K562 (cell line): Measurements from ENCODE around the gene SMCO4. TPM values are rescaled to one million over a fixed set of nuclear protein-coding genes. Genes with fewer than 3 reads are reported as not detected.

Experiments used
- ATAC-seq: fragments of 200-7000 bp; cut with Tn5 transposase; 3 replicates; pipeline ENCODE4 v1.9.1; 2020; ENCODE audit warnings: moderate library complexity
- BruUV-seq: library from RNA; stranded (reverse); fragments of 400-500 nt; replicated peaks from 2 replicates; lab custom pipeline; 2021; lab: Mats Ljungman, UMichigan
- CTCF ChIA-PET: fragments of 300-600 bp; formaldehyde crosslinking; extraction: SDS; loops from one replicate; lab custom pipeline; 2021; ENCODE audit warnings: low intra/inter-chr PET ratio; lab: Yijun Ruan, JAX
- POLR2A ChIA-PET: fragments of 300-600, 350-650 bp; sonication (Branson Sonifier 250); formaldehyde crosslinking; extraction: SDS; loops from one replicate; lab custom pipeline; 2021; ENCODE audit warnings: antibody characterized with exemption, inconsistent platforms; lab: Yijun Ruan, JAX
- DNase-seq, 4 experiments: peaks; one replicate each; pipeline versions ENCODE4 v3.0.0 to v3.0.0-alpha.2; 2011 to 2018; ENCODE audit warnings: low spot score in 3 of 4, mixed read lengths in 3 of 4; ENCODE audit errors: extremely low read depth in 1 of 4
- FAIRE-seq: peaks from 2 replicates; lab custom pipeline; 2011; peaks lifted over from hg19 to GRCh38; lab: Jason Lieb, UNC
- H2AFZ ChIP-seq: 2 replicates; pipeline ENCODE4 v1.6.0; 2011; ENCODE audit warnings: low read depth, low read length, control low read depth, inconsistent platforms
- H3K27ac ChIP-seq: fragments of 200-600 bp; 3 replicates; pipeline ENCODE4 v1.8.0; 2011; ENCODE audit warnings: low read depth, mild to moderate bottlenecking, control low read depth, inconsistent platforms, low read length, moderate library complexity, mixed read lengths; ENCODE audit errors: extremely low read depth
- H3K27me3 ChIP-seq, 2 experiments: fragments of 300-600 bp in 1 of 2; 2 replicates in 1 of 2; 3 replicates in 1 of 2; pipeline versions ENCODE4 v1.6.0 to v1.8.0; 2011; ENCODE audit warnings: inconsistent platforms in 2 of 2, low read length in 2 of 2, mild to moderate bottlenecking in 1 of 2, mixed read lengths in 1 of 2, moderate library complexity in 1 of 2; ENCODE audit not compliant: control insufficient read depth in 2 of 2, insufficient read depth in 2 of 2
- H3K36me3 ChIP-seq: fragments of 300-600 bp; 3 replicates; pipeline ENCODE4 v1.8.0; 2011; ENCODE audit warnings: mild to moderate bottlenecking, low read length, inconsistent platforms; ENCODE audit not compliant: control insufficient read depth, insufficient read depth
- H3K4me1 ChIP-seq, 2 experiments: fragments of 200-600 bp in 1 of 2; replicated peaks in 1 of 2; 2 replicates in 1 of 2; 3 replicates in 1 of 2; pipeline versions ENCODE4 v1.5.1 to v1.8.0; 2011; ENCODE audit warnings: inconsistent platforms in 2 of 2, low read length in 2 of 2, mild to moderate bottlenecking in 1 of 2, mixed read lengths in 1 of 2, moderate library complexity in 1 of 2; ENCODE audit not compliant: control insufficient read depth in 2 of 2, insufficient read depth in 2 of 2
- H3K4me2 ChIP-seq: 2 replicates; pipeline ENCODE4 v1.6.1; 2011; ENCODE audit warnings: low read length, control low read depth, inconsistent platforms, mixed read lengths; ENCODE audit not compliant: insufficient read depth
- H3K4me3 ChIP-seq: fragments of 200-600 bp; sonication (generic), shearing (Covaris generic); 2 replicates; pipeline ENCODE4 v1.5.1; 2016; ENCODE audit warnings: control low read depth, inconsistent platforms
- H3K79me2 ChIP-seq: fragments of 200-600 bp; 3 replicates; pipeline ENCODE4 v1.8.0; 2011; ENCODE audit warnings: low read length, inconsistent platforms; ENCODE audit not compliant: control insufficient read depth, insufficient read depth
- H3K9ac ChIP-seq, 2 experiments: 2 replicates each; pipeline versions ENCODE4 v1.6.0 to v1.6.1; 2011; ENCODE audit warnings: low read depth in 2 of 2, low read length in 2 of 2, control low read depth in 1 of 2, inconsistent platforms in 1 of 2, mild to moderate bottlenecking in 1 of 2, mixed read lengths in 1 of 2; ENCODE audit not compliant: insufficient read depth in 1 of 2
- H3K9me1 ChIP-seq: one replicate; pipeline ENCODE4 v1.6.0; 2011; ENCODE audit warnings: inconsistent platforms, mild to moderate bottlenecking, low read length, moderate library complexity; ENCODE audit not compliant: control insufficient read depth, insufficient read depth
- H3K9me3 ChIP-seq: replicated peaks from 2 replicates; pipeline ENCODE4 v1.5.1; 2011; ENCODE audit warnings: low read depth, low read length, inconsistent platforms; ENCODE audit not compliant: control insufficient read depth, insufficient read depth
- H4K20me1 ChIP-seq: replicated peaks from 2 replicates; pipeline ENCODE4 v1.6.1; 2011; ENCODE audit warnings: low read length, inconsistent platforms, mixed read lengths; ENCODE audit not compliant: control insufficient read depth, insufficient read depth
- CEBPB ChIP-seq: fragments of 450-650 bp; IDR thresholded peaks from 2 replicates; pipeline ENCODE4 v1.6.1; 2016; ENCODE audit warnings: missing genetic modification characterization, missing compliant biosample characterization
- CEBPG ChIP-seq, 3 experiments: fragments of 200-800 bp in 1 of 3; sonication (Bioruptor generic) in 1 of 3; sonication (generic) in 1 of 3; formaldehyde crosslinking in 1 of 3; IDR thresholded peaks in 2 of 3; conservative IDR thresholded peaks in 1 of 3; 2 replicates each; pipeline versions ENCODE4 v1.6.1 to v1.8.0; 2016 to 2022; ENCODE audit warnings: missing compliant biosample characterization in 2 of 3, missing genetic modification characterization in 2 of 3, mild to moderate bottlenecking in 1 of 3, missing genetic modification reagents in 1 of 3
- IRF9 ChIP-seq: fragments of 450-650 bp; IDR thresholded peaks from 2 replicates; pipeline ENCODE4 v1.6.1; 2016; ENCODE audit warnings: missing biosample characterization, missing genetic modification characterization
- SIX5 ChIP-seq, 2 experiments: IDR thresholded peaks; 2 replicates each; pipeline ENCODE4 v1.6.1; 2011; ENCODE audit warnings: low read length in 2 of 2, borderline replicate concordance in 1 of 2, low read depth in 1 of 2, mild to moderate bottlenecking in 1 of 2, moderate library complexity in 1 of 2; ENCODE audit not compliant: insufficient read depth in 1 of 2
- WGBS: fragments of 100-300 bp; shearing (Covaris generic); methylation state at CpG from one replicate; pipeline ENCODE4 v1.1.6; 2016; ENCODE audit warnings: low coverage, mixed read lengths; ENCODE audit not compliant: insufficient coverage; ENCODE audit errors: missing lambda C conversion rate; 5-methylcytosine and 5-hydroxymethylcytosine counted together
- in situ Hi-C: fragments of 300-500 bp; cut with MboI; formaldehyde crosslinking; loops from 4 replicates; pipeline ENCODE4 v1.15.0; 2018; ENCODE audit warnings: inconsistent platforms, mixed read lengths
- intact Hi-C: fragments of 100-400 bp; cut with micrococcal nuclease; formaldehyde crosslinking; loops from 2 replicates; pipeline ENCODE4 v1.14.2; 2022
- polyA plus RNA-seq, 8 experiments: library from polyadenylated mRNA; depleted of rRNA in 4 of 8; stranded (reverse) in 5 of 8; unstranded in 3 of 8; fragments of >200 nt; fragmentation: Nextera tagmentation in 2 of 8; fragmentation: Illumina TruSeq in 1 of 8; extraction: Ambion mirVana in 2 of 8; extraction: Trizol in 1 of 8; gene quantifications; 2 replicates each; pipeline versions ENCODE4 v1.2.1 to v1.2.3, GENCODE V29; 2011 to 2014; ENCODE audit warnings: inconsistent platforms in 1 of 8, missing spikeins in 1 of 8
- total RNA-seq, 7 experiments: library from RNA; depleted of rRNA in 6 of 7; stranded (reverse); fragments of >200 nt in 6 of 7; fragmentation: Illumina TruSeq in 2 of 7; extraction: Trizol in 2 of 7; gene quantifications; 2 replicates each; pipeline versions ENCODE4 v1.2.1 to v1.2.3, GENCODE V29; 2011 to 2021; ENCODE audit warnings: low replicate concordance in 1 of 7
- TF ChIP-seq, protein P1 (sequence below): fragments of 250-450 bp; sonication (Bioruptor Pico); IDR thresholded peaks from 2 replicates; pipeline ENCODE4 v1.8.0; 2022; ENCODE audit warnings: inconsistent platforms
- TF ChIP-seq, protein P2 (sequence below): fragments of 450-650 bp; formaldehyde crosslinking; IDR thresholded peaks from 2 replicates; pipeline ENCODE4 v1.4.0; 2022; ENCODE audit warnings: mild to moderate bottlenecking, moderate library complexity

Gene SMCO4
- total and polyA plus RNA-seq, 9 of the 15 experiments (the other 6 are each of a cell fraction or from before 2014, with no cell fraction given): 1.8 to 27.8 (median 15.3) TPM

GRCh38 chr11:93537049-93537448, 6.1 kb downstream of the SMCO4 start:
- DNase-seq (no peak), ATAC-seq (no peak), FAIRE-seq (no peak)
- Histone ChIP-seq H3K9me3 (no peaks in the 10 kb centered on the region), H3K27me3 (no peaks in the 10 kb centered on the region), H3K36me3 (no peaks in the 10 kb centered on the region), H3K9me1 (no peaks in the 10 kb centered on the region), H3K9ac (peak overlapping the region in 1 of 2 experiments; percentile 48; a peak in 1 of 4 replicates), H3K4me1 (peaks cover 1 to 17% of the 10 kb centered on the region in 2 experiments), H3K4me3 (no peak overlapping the region), H2AFZ (no peak overlapping the region), H3K79me2 (0 out of 3 replicates have a peak, but pooled peaks cover 3% of the 10 kb centered on the region), H3K27ac (no peak overlapping the region), H4K20me1 (peaks cover 8% of the 10 kb centered on the region; the same call in 1 of the 2 replicates), H3K4me2 (no peak overlapping the region)
- 44% methylated on average over 5 of the region's 5 CpGs for WGBS
- in situ Hi-C loops: no loop called here
- BruUV-seq: no TSS peak
- ChIA-PET CTCF (no interaction called here), POLR2A (interaction anchor here (0.6 to 2.6 kb wide), 8 partner anchors 9 to 359 kb away, joined by 3 to 11 read pairs (median 4); no protein-coding TSS in a partner anchor)
- intact Hi-C loops: no loop called here
- TF ChIP-seq SIX5 (IDR thresholded peaks at IDR 0.05; ENCODE audit: borderline replicate concordance in 1 of 2, insufficient read depth in 1 of 2, low read depth in 1 of 2, low read length in 2 of 2): no peak

DNA sequence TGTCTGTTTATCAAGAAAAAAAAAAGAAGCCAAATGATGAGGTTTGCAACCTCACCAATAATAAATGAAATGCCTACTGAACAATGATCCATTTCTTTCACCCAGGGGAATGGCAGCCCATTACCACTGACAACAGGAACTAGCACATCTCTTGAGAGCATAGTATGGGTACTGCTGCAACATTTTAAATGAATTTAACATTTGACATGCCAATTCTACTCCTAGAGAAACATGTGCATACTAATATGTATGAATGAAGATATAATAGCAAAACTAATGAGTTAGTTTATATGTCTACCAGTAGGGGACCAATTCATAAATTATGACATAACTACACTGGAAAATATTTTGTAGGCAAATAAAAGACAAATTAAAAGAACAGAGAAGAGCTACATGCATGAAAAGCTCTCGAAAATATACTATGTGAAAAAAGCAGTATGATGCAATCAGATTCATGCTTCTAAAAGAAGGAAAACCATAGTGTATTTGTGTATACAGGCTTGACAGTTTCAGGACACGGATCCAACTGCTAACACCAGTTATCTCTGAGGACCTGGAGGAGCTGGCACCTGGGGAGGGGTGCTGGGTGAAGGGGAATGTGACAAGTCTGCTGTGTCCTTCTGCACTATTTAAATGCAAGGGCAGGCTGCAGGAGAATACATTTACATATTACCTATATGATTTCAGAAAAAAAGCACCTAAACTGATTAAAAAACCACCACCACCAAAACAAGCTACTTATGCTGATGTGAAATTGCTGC, 6.9 kb downstream of the SMCO4 start:
- Histone ChIP-seq H3K79me2 (0 out of 3 replicates have a peak, but pooled peaks cover 3% of the 10 kb centered on the region), H3K9ac (no peak overlapping the region), H3K9me3 (no peaks in the 10 kb centered on the region), H3K9me1 (no peaks in the 10 kb centered on the region), H3K4me3 (no peak overlapping the region), H4K20me1 (peaks cover 8% of the 10 kb centered on the region; the same call in 1 of the 2 replicates), H2AFZ (no peak overlapping the region), H3K4me1 (peaks cover 0 to 10% of the 10 kb centered on the region in 2 experiments; a peak in 2 of 5 replicates), H3K4me2 (no peak overlapping the region), H3K27me3 (no peaks in the 10 kb centered on the region), H3K27ac (no peak overlapping the region), H3K36me3 (no peaks in the 10 kb centered on the region)
- intact Hi-C loops (no loop called here), in situ Hi-C loops (no loop called here)
- ChIA-PET POLR2A (interaction anchor here (0.6 to 2.6 kb wide), 5 partner anchors 10 to 359 kb away, joined by 3 to 11 read pairs (median 3); partner anchors contain the start of gene MED17), CTCF (no interaction called here)
- DNase-seq (no peak), FAIRE-seq (no peak), ATAC-seq (no peak; the same call in 2 of the 3 replicates)
- no TSS peak for BruUV-seq
- 14% methylated on average over 2 of the region's 2 CpGs for WGBS
- TF ChIP-seq, protein P1, sequence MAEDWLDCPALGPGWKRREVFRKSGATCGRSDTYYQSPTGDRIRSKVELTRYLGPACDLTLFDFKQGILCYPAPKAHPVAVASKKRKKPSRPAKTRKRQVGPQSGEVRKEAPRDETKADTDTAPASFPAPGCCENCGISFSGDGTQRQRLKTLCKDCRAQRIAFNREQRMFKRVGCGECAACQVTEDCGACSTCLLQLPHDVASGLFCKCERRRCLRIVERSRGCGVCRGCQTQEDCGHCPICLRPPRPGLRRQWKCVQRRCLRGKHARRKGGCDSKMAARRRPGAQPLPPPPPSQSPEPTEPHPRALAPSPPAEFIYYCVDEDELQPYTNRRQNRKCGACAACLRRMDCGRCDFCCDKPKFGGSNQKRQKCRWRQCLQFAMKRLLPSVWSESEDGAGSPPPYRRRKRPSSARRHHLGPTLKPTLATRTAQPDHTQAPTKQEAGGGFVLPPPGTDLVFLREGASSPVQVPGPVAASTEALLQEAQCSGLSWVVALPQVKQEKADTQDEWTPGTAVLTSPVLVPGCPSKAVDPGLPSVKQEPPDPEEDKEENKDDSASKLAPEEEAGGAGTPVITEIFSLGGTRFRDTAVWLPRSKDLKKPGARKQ (CRISPR knock-in tag): no peak
- TF ChIP-seq, protein P2, sequence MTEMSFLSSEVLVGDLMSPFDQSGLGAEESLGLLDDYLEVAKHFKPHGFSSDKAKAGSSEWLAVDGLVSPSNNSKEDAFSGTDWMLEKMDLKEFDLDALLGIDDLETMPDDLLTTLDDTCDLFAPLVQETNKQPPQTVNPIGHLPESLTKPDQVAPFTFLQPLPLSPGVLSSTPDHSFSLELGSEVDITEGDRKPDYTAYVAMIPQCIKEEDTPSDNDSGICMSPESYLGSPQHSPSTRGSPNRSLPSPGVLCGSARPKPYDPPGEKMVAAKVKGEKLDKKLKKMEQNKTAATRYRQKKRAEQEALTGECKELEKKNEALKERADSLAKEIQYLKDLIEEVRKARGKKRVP (CRISPR knock-in tag): peak; percentile 27; the same call in 1 of the 2 replicates
- TF ChIP-seq CEBPG (CRISPR knock-in tag; IDR thresholded peaks at IDR 0.05): no peak
- peak; percentile 67 to 87 for TF ChIP-seq CEBPG (tag; conservative IDR thresholded peaks at IDR 0.05 in 1 of 2, IDR thresholded peaks at IDR 0.05 in 1 of 2)
- 0 out of 2 replicates have a peak, but pooled peaks have one; percentile 41 for TF ChIP-seq IRF9 (tag)
- peak; percentile 72 for TF ChIP-seq CEBPB
